D721Med (cell line): Measurements from ENCODE around the gene ZNF683.
"Not testable (repeated sequence)": the region's sequence is repeated elsewhere in the genome, so short reads cannot be mapped to it uniquely, and the experiment has no call there.

Experiments used
- DNase-seq: peaks from one replicate; pipeline ENCODE4 v3.0.0; 2011; ENCODE audit warnings: low spot score; ENCODE audit not compliant: insufficient read length
- FAIRE-seq: peaks from 2 replicates; lab custom pipeline; 2011; peaks lifted over from hg19 to GRCh38; lab: Jason Lieb, UNC
- CTCF ChIP-seq: IDR thresholded peaks from 2 replicates; pipeline ENCODE4 v1.5.1; 2012; ENCODE audit warnings: mild to moderate bottlenecking, control low read depth; ENCODE audit not compliant: insufficient read depth; ENCODE audit errors: missing control alignments

Gene ZNF683

GRCh38 chr1:26372611-26373010 is at the start of gene ZNF683:
Gene ZNF683, minus strand, starts transcription at chr1:26372750. Its CDS starts 4,179 bp downstream, at chr1:26368571.
- not testable (repeated sequence) for DNase-seq, FAIRE-seq

- no peak for TF ChIP-seq CTCF
- DNase-seq: no peak
- no peak for FAIRE-seq
Measured at GRCh38 chr1:26419494-26419893, 46.9 kb upstream of the ZNF683 start.

GRCh38 chr1:26418865-26419349 is 46.4 kb upstream of the ZNF683 start:
- DNase-seq (no peak), FAIRE-seq (no peak)
- TF ChIP-seq CTCF: no peak

GRCh38 chr1:26417111-26417759 is 44.7 kb upstream of the ZNF683 start:
- no peak for FAIRE-seq
- peak; percentile 23 for DNase-seq

GRCh38 chr1:26413031-26413430 is 40.5 kb upstream of the ZNF683 start:
- no peak for DNase-seq
- no peak for TF ChIP-seq CTCF
- no peak for FAIRE-seq

More at GRCh38 chr1:26417111-26417759, 44.7 kb upstream of the ZNF683 start:
- TF ChIP-seq CTCF: peak; percentile 93

- DNase-seq: no peak
- FAIRE-seq: no peak
- TF ChIP-seq CTCF: no peak
Measured at GRCh38 chr1:26412180-26412840, 39.8 kb upstream of the ZNF683 start.

GRCh38 chr1:26411624-26412074 is 39.1 kb upstream of the ZNF683 start:
- FAIRE-seq (no peak), DNase-seq (no peak)
- no peak for TF ChIP-seq CTCF
